Measurements from ENCODE around the gene FOXL2.

FOXL2 gene

DNA sequence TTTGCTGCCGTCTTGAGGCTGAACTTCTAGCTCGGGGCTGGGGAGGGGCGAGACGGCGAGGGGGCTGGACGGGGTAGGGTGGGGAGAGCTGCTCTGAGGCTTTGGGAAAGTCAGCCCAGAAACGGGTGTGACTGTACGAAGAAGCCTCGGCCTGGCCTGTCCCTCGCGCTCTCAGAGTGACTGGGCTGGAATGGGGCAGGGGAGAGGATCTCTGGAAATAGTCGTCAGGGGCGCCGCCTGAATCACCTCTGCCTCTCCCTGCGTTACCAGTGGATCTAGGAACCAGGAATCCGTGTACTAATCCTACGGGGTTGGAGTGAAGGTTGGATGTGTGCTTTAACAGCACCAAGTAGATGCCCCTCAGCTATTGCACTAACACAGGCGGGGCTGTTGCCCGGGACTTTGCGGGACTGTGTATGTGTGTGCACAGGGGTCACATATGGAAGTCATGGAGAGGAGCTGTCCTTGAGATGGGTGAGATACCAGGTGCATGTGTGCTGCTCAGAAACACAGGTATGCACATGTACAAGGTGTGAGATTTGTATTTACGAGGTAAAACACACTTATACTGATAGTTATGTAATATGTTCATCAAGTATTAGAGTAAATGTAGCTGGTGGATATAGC, 671 bp upstream of the FOXL2 start:
- no peak overlapping the region for H3K27ac ChIP-seq (ENCODE audit: low read length)
- no peak overlapping the region for H2AFZ ChIP-seq (ENCODE audit: low read depth, low read length)
- H3K4me3 ChIP-seq (ENCODE audit: low read length), result no peak overlapping the region
- no peaks in the 10 kb centered on the region for H3K36me3 ChIP-seq (replicated peaks; ENCODE audit: low read depth, low read length)
- H3K4me1 ChIP-seq (ENCODE audit: low read length), result no peaks in the 10 kb centered on the region
- no peaks in the 10 kb centered on the region for H3K79me2 ChIP-seq (ENCODE audit: low read length)
- H3K27me3 ChIP-seq (ENCODE audit: low read depth, low read length), result no peaks in the 10 kb centered on the region
- no peaks in the 10 kb centered on the region for H4K20me1 ChIP-seq (ENCODE audit: insufficient read depth, low read length)
- H3K9ac ChIP-seq (ENCODE audit: low read length), result no peak overlapping the region
- H3K4me2 ChIP-seq (ENCODE audit: low read length), result no peak overlapping the region
- TF ChIP-seq, protein P1, sequence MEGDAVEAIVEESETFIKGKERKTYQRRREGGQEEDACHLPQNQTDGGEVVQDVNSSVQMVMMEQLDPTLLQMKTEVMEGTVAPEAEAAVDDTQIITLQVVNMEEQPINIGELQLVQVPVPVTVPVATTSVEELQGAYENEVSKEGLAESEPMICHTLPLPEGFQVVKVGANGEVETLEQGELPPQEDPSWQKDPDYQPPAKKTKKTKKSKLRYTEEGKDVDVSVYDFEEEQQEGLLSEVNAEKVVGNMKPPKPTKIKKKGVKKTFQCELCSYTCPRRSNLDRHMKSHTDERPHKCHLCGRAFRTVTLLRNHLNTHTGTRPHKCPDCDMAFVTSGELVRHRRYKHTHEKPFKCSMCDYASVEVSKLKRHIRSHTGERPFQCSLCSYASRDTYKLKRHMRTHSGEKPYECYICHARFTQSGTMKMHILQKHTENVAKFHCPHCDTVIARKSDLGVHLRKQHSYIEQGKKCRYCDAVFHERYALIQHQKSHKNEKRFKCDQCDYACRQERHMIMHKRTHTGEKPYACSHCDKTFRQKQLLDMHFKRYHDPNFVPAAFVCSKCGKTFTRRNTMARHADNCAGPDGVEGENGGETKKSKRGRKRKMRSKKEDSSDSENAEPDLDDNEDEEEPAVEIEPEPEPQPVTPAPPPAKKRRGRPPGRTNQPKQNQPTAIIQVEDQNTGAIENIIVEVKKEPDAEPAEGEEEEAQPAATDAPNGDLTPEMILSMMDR (IDR thresholded peaks at IDR 0.05; ENCODE audit: low read depth, low read length), result no peak
- TF ChIP-seq EZH2phosphoT487 (IDR thresholded peaks at IDR 0.05; ENCODE audit: low read depth), result no peak
- no peaks in the 10 kb centered on the region for H3K9me3 ChIP-seq (ENCODE audit: insufficient read depth, low read length)

DNA sequence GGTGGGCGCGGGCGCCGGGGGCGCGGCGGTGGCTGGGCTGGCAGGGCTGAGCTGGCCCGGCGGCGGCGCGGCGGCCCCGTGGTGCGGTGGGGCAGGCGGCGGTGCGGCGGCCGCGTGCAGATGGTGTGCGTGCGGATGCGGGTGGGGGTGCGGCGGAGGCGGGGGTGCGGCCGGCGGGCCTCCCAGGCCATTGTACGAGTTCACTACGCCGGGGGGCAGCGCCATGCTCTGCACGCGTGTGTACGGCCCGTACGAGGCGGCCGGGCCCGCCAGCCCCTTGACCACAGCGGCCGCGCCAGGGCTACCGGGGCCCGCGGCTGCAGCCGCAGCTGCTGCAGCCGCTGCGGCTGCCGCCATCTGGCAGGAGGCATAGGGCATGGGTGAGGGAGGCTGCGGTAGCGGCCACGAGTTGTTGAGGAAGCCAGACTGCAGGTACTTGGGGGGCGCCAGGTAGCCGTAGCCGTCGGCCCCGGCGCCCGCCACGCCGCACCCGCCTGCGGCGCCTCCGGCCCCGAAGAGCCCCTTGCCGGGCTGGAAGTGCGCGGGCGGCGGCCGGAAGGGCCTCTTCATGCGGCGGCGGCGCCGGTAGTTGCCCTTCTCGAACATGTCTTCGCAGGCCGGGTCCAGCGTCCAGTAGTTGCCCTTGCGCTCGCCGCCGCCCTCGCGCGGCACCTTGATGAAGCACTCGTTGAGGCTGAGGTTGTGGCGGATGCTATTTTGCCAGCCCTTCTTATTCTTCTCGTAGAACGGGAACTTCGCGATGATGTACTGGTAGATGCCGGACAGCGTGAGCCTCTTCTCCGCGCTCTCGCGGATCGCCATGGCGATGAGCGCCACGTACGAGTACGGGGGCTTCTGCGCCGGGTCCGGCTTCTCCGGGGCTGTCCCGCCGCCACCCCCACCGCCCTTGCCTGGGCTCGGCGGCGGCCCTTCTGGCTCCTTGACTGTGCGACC, 951 bp downstream of the FOXL2 start:
- Histone ChIP-seq H3K9me3 (ENCODE audit: insufficient read depth, low read length) (no peaks in the 10 kb centered on the region), H3K9ac (ENCODE audit: low read length) (no peak overlapping the region), H3K4me3 (ENCODE audit: low read length) (no peak overlapping the region), H3K27me3 (ENCODE audit: low read depth, low read length) (no peaks in the 10 kb centered on the region), H2AFZ (ENCODE audit: low read depth, low read length) (no peak overlapping the region), H3K79me2 (ENCODE audit: low read length) (no peaks in the 10 kb centered on the region), H4K20me1 (ENCODE audit: insufficient read depth, low read length) (no peaks in the 10 kb centered on the region), H3K4me2 (ENCODE audit: low read length) (no peak overlapping the region), H3K4me1 (ENCODE audit: low read length) (no peaks in the 10 kb centered on the region), H3K27ac (ENCODE audit: low read length) (no peak overlapping the region), H3K36me3 (replicated peaks; ENCODE audit: low read depth, low read length) (no peaks in the 10 kb centered on the region)
- TF ChIP-seq EZH2phosphoT487 (IDR thresholded peaks at IDR 0.05; ENCODE audit: low read depth), result no peak
- TF ChIP-seq, protein P1 (IDR thresholded peaks at IDR 0.05; ENCODE audit: low read depth, low read length), result no peak

DNA sequence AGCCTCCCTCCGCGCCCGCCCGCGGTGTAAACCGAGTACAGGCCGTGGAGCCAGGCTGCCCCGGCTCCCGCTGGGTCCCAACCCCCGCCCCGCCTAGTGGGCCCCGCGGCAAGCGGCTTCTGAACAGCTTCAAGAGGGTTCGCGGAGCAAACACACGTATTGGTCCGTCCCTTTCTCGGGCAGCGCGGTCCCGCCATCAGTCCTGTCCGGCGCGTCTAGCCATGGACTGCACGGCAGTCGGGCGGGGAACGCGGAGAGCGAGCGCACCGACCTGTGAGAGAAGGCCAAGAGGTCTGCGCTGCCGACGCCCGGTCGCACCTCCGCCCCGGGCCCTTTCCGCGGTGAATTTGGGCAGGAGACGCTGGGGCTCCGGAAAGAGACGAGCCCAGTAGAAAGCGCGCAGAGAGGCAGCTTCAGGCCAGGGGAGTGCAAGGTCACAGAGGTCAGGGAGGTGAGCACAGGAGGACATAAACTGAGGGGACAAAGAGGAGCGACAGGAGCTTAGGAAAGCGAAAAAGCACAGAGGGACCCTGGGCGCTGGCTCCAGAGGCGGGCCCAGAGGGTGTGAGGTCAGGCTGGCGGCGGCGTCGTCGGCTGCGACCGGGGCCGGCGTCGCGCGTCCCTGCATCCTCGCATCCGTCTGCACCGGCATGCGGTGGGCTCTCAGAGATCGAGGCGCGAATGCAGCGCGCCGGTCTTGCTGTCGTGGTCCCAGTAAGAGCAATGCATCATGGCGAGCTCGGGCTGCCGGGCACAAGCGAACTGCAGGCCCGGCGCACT, 1.8 kb downstream of the FOXL2 start:
- Histone ChIP-seq H3K36me3 (replicated peaks; ENCODE audit: low read depth, low read length) (no peaks in the 10 kb centered on the region), H3K4me2 (ENCODE audit: low read length) (no peak overlapping the region), H3K4me1 (ENCODE audit: low read length) (no peaks in the 10 kb centered on the region), H3K79me2 (ENCODE audit: low read length) (no peaks in the 10 kb centered on the region), H3K9me3 (ENCODE audit: insufficient read depth, low read length) (no peaks in the 10 kb centered on the region), H4K20me1 (ENCODE audit: insufficient read depth, low read length) (no peaks in the 10 kb centered on the region), H2AFZ (ENCODE audit: low read depth, low read length) (no peak overlapping the region), H3K27me3 (ENCODE audit: low read depth, low read length) (no peaks in the 10 kb centered on the region), H3K9ac (ENCODE audit: low read length) (no peak overlapping the region), H3K27ac (ENCODE audit: low read length) (no peak overlapping the region), H3K4me3 (ENCODE audit: low read length) (no peak overlapping the region)
- TF ChIP-seq, protein P1 (IDR thresholded peaks at IDR 0.05; ENCODE audit: low read depth, low read length), result no peak
- TF ChIP-seq EZH2phosphoT487 (IDR thresholded peaks at IDR 0.05; ENCODE audit: low read depth), result no peak

DNA sequence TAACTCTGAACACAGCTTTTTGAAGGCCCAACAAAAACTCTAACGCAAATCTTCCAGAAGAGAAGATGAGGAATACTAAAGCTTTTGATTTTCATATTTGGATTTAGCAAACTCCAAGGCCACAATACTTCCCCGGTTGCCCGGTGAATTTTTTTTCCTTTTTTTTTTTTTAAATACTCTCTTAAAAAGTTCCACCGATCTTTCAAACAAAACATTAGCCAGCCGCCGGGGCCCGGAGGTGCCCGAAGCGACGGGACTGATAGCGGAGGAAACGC, 2.3 kb downstream of the FOXL2 start:
- no peaks in the 10 kb centered on the region for H3K9me3 ChIP-seq (ENCODE audit: insufficient read depth, low read length)

More for the DNA sequence above, 2.3 kb downstream of the FOXL2 start:
- TF ChIP-seq, protein P1 (IDR thresholded peaks at IDR 0.05; ENCODE audit: low read depth, low read length), result no peak
- no peak for TF ChIP-seq EZH2phosphoT487 (IDR thresholded peaks at IDR 0.05; ENCODE audit: low read depth)
- Histone ChIP-seq H3K79me2 (ENCODE audit: low read length) (no peaks in the 10 kb centered on the region), H3K27ac (ENCODE audit: low read length) (no peak overlapping the region), H3K4me1 (ENCODE audit: low read length) (no peaks in the 10 kb centered on the region), H3K4me3 (ENCODE audit: low read length) (no peak overlapping the region), H4K20me1 (ENCODE audit: insufficient read depth, low read length) (no peaks in the 10 kb centered on the region), H2AFZ (ENCODE audit: low read depth, low read length) (no peak overlapping the region), H3K9ac (ENCODE audit: low read length) (no peak overlapping the region), H3K36me3 (replicated peaks; ENCODE audit: low read depth, low read length) (no peaks in the 10 kb centered on the region), H3K4me2 (ENCODE audit: low read length) (no peak overlapping the region), H3K27me3 (ENCODE audit: low read depth, low read length) (no peaks in the 10 kb centered on the region)

Measured in OCI-LY3 (cell line).